Measurements from ENCODE around the gene IRAK1. TPM values are rescaled to one million over a fixed set of nuclear protein-coding genes. Genes with fewer than 3 reads are reported as not detected.

The IRAK1 gene
- total and polyA plus RNA-seq, 9 of the 15 experiments (the other 6 are each of a cell fraction or from before 2014, with no cell fraction given): 11.6 to 261 (median 91.6) TPM

GRCh38 chrX:154002215-154002719 is 17.4 kb downstream of the IRAK1 start (continued):
- TF ChIP-seq TEAD4 (IDR thresholded peaks at IDR 0.05; ENCODE audit: low read length) (no peak), TEAD4 (CRISPR knock-in tag; IDR thresholded peaks at IDR 0.05; ENCODE audit: borderline replicate concordance) (no peak), BCOR (IDR thresholded peaks at IDR 0.05) (no peak), TCF3 (CRISPR knock-in tag; IDR thresholded peaks at IDR 0.05) (no peak), ZNF133 (CRISPR knock-in tag; IDR thresholded peaks at IDR 0.05) (0 out of 2 replicates have a peak, but pooled peaks have one; percentile 45), POLR2AphosphoS5 (IDR thresholded peaks at IDR 0.05; ENCODE audit: control insufficient read depth, insufficient read depth, low read depth, low read length) (no peak), ZNF175 (CRISPR knock-in tag; IDR thresholded peaks at IDR 0.05; ENCODE audit: low read depth) (peak; percentile 96), NR2F6 (CRISPR knock-in tag; IDR thresholded peaks at IDR 0.05) (no peak), CREBBP (IDR thresholded peaks at IDR 0.05; ENCODE audit: low read depth, low read length) (no peak), TAF1 (IDR thresholded peaks at IDR 0.05; ENCODE audit: control insufficient read depth, extremely low read depth, insufficient read depth, low read length, severe bottlenecking) (no peak), ZBTB7A (IDR thresholded peaks at IDR 0.05; ENCODE audit: borderline replicate concordance, control insufficient read depth, low read depth, low read length) (no peak), TCF7L2 (IDR thresholded peaks at IDR 0.05; ENCODE audit: low read depth, low read length) (no peak), SIN3A (IDR thresholded peaks at IDR 0.05; ENCODE audit: borderline replicate concordance in 2 of 2, control insufficient read depth in 1 of 2, low read depth in 2 of 2, low read length in 2 of 2) (no peak), RAD51 (IDR thresholded peaks at IDR 0.05; ENCODE audit: borderline replicate concordance, low read depth) (no peak), OTX1 (CRISPR knock-in tag; IDR thresholded peaks at IDR 0.05) (peak; percentile 90), IRF9 (tag; IDR thresholded peaks at IDR 0.05) (peak; percentile 87), CAMTA2 (CRISPR knock-in tag; conservative IDR thresholded peaks at IDR 0.05) (0 out of 2 replicates have a peak, but pooled peaks have one; percentile 63), DMBX1 (CRISPR knock-in tag; IDR thresholded peaks at IDR 0.05; ENCODE audit: borderline replicate concordance) (peak; percentile 97), NFIC (IDR thresholded peaks at IDR 0.05) (no peak), SNAPC5 (CRISPR knock-in tag; IDR thresholded peaks at IDR 0.05) (no peak), ZNF316 (IDR thresholded peaks at IDR 0.05) (peak; percentile 97), SIRT6 (IDR thresholded peaks at IDR 0.05; ENCODE audit: low read depth, low read length) (no peak), TAF7 (tag; IDR thresholded peaks at IDR 0.05) (peak; percentile 81), ZSCAN32 (CRISPR knock-in tag; IDR thresholded peaks at IDR 0.05) (peak; percentile 67), SRSF9 (IDR thresholded peaks at IDR 0.05; ENCODE audit: borderline replicate concordance, low read depth, low read length) (no peak), ZNF589 (CRISPR knock-in tag; IDR thresholded peaks at IDR 0.05; ENCODE audit: low read depth) (peak; percentile 94), ZNF77 (CRISPR knock-in tag; IDR thresholded peaks at IDR 0.05) (no peak), MYNN (IDR thresholded peaks at IDR 0.05) (0 out of 2 replicates have a peak, but pooled peaks have one; percentile 28), MYNN (CRISPR knock-in tag; IDR thresholded peaks at IDR 0.05) (no peak)
- TF ChIP-seq, protein P1, sequence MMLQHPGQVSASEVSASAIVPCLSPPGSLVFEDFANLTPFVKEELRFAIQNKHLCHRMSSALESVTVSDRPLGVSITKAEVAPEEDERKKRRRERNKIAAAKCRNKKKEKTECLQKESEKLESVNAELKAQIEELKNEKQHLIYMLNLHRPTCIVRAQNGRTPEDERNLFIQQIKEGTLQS (IDR thresholded peaks at IDR 0.05): no peak
- TF ChIP-seq, protein P1 (CRISPR knock-in tag; conservative IDR thresholded peaks at IDR 0.05): no peak
